Neural crest cell (in vitro differentiated cells): ENCODE data around the gene SEPTIN5. TPM values are rescaled to one million over a fixed set of nuclear protein-coding genes. Genes with fewer than 3 reads are reported as not detected.

ENCODE experiments used
- DNase-seq: peaks from one replicate; pipeline ENCODE4 v3.0.0; 2021; ENCODE audit warnings: low read depth, mixed read lengths, low spot score
- H3K27ac Mint-ChIP-seq: one replicate; pipeline ENCODE4 v1.8.0; 2021; ENCODE audit warnings: mild to moderate bottlenecking, mixed read lengths; ENCODE audit not compliant: unreplicated experiment
- H3K27me3 Mint-ChIP-seq: 2 replicates; pipeline ENCODE4 v1.8.0; 2021; ENCODE audit warnings: low read depth, mild to moderate bottlenecking, mixed read lengths
- H3K36me3 Mint-ChIP-seq: 2 replicates; pipeline ENCODE4 v1.8.0; 2021; ENCODE audit warnings: low read depth, mild to moderate bottlenecking, mixed read lengths
- H3K4me1 Mint-ChIP-seq: 2 replicates; pipeline ENCODE4 v1.8.0; 2021; ENCODE audit warnings: mixed read lengths
- H3K4me3 Mint-ChIP-seq: one replicate; pipeline ENCODE4 v1.8.0; 2021; ENCODE audit warnings: mild to moderate bottlenecking, mixed read lengths
- H3K9me3 Mint-ChIP-seq: 2 replicates; pipeline ENCODE4 v1.8.0; 2021; ENCODE audit warnings: mixed read lengths
- CTCF ChIP-seq: fragments of 200-600 bp; sonication (generic); conservative IDR thresholded peaks from 2 replicates; pipeline ENCODE4 v1.5.0; 2021; ENCODE audit warnings: antibody characterized with exemption, mild to moderate bottlenecking
- total RNA-seq: library from RNA; stranded (reverse); gene quantifications from 2 replicates; pipeline ENCODE4 v1.2.1, GENCODE V29; 2021

The SEPTIN5 gene
- total RNA-seq, 1 donor from 2014 or later: 30.2 TPM

GRCh38 chr22:19667872-19668740 lies 46.2 kb upstream of the SEPTIN5 start:
- Mint-ChIP-seq H3K27ac (no peak overlapping the region), H3K36me3 (peaks cover 1% of the 10 kb centered on the region), H3K9me3 (peaks cover 1% of the 10 kb centered on the region), H3K27me3 (peaks cover 7% of the 10 kb centered on the region), H3K4me3 (no peak overlapping the region), H3K4me1 (peaks cover 12% of the 10 kb centered on the region)
- DNase-seq: no peak
- TF ChIP-seq CTCF: no peak

GRCh38 chr22:19668748-19669147 lies 45.6 kb upstream of the SEPTIN5 start:
- H3K36me3 Mint-ChIP-seq: peaks cover 3% of the 10 kb centered on the region
- no peak overlapping the region for H3K4me3 Mint-ChIP-seq
- DNase-seq: no peak
- peaks cover 3% of the 10 kb centered on the region for H3K9me3 Mint-ChIP-seq
- H3K27me3 Mint-ChIP-seq: peaks cover 7% of the 10 kb centered on the region
- peaks cover 10% of the 10 kb centered on the region for H3K4me1 Mint-ChIP-seq
- no peak overlapping the region for H3K27ac Mint-ChIP-seq
- TF ChIP-seq CTCF: no peak

DNA sequence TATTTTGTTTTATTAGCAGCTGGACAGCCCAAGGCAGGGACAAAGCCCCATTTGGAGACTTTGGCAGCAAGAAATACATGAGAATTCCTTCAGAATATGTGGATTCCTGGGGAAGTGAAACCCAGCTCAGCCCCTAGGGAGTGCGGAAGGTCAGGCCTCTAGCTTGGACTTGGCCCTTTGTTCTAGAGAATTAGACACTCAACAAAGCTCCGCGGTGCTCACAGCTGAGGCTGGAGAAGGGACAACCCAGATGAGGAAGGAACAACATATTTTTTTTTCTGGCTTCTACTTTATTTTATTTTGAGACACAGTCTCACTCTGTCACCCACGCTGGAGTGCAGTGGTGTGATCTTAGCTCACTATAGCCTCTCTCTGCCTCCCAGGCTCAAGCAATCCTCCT lies 44.7 kb upstream of the SEPTIN5 start:
- no peak for DNase-seq
- Mint-ChIP-seq H3K9me3 (peaks cover 3% of the 10 kb centered on the region), H3K27me3 (peaks cover 9% of the 10 kb centered on the region), H3K27ac (no peak overlapping the region), H3K36me3 (peaks cover 3% of the 10 kb centered on the region), H3K4me3 (no peak overlapping the region), H3K4me1 (peaks cover 4% of the 10 kb centered on the region)
- TF ChIP-seq CTCF: no peak

DNA sequence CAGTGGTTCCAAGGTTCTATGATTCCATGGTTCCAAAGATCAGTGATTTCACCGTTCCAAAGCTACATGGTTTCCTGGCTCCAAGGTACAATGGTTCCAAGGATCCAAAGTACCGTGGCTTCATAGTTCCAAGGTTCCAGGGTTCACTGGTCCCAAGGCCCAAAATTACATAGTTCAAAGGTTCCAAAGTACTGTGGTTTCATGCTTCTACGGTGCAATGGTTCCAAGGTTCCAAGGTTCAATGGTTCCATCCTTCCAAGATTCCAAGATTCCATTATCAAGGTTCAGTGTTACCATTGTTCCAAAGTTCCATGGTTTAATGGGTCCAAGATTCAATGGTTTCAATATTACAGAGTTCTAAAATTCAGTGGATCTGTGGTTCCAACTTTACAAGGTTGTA lies 43.0 kb upstream of the SEPTIN5 start:
- H3K9me3 Mint-ChIP-seq: peaks cover 3% of the 10 kb centered on the region
- no peaks in the 10 kb centered on the region for H3K4me1 Mint-ChIP-seq
- H3K27ac Mint-ChIP-seq: no peak overlapping the region
- peaks cover 3% of the 10 kb centered on the region for H3K36me3 Mint-ChIP-seq
- H3K27me3 Mint-ChIP-seq: peaks cover 10% of the 10 kb centered on the region
- no peak for TF ChIP-seq CTCF
- no peak for DNase-seq
- H3K4me3 Mint-ChIP-seq: no peak overlapping the region

- no peak for DNase-seq
- no peak for TF ChIP-seq CTCF
- Mint-ChIP-seq H3K9me3 (peaks cover 3% of the 10 kb centered on the region), H3K36me3 (peaks cover 3% of the 10 kb centered on the region), H3K4me1 (no peaks in the 10 kb centered on the region), H3K27ac (no peak overlapping the region), H3K27me3 (peaks cover 10% of the 10 kb centered on the region), H3K4me3 (no peak overlapping the region)
Measured at GRCh38 chr22:19672054-19672776, 42.1 kb upstream of the SEPTIN5 start.
